ENCODE data around the gene FLYWCH2. TPM values are rescaled to one million over a fixed set of nuclear protein-coding genes. Genes with fewer than 3 reads are reported as not detected.
"Not testable (repeated sequence)": the region's sequence is repeated elsewhere in the genome, so short reads cannot be mapped to it uniquely, and the experiment has no call there.

FLYWCH2 gene
- total RNA-seq, 5 donors from 2014 or later (not counting 1 experiment from before 2014, with no cell fraction given) = 12.1 to 31.4 (median 25.6) TPM

GRCh38 chr16:2905241-2905987 is 22.4 kb downstream of the FLYWCH2 start:
- peak overlapping the region; percentile 41 for H3K27ac ChIP-seq (ENCODE audit: low read length)
- peak; percentile 71 to 79 (median 73) for ATAC-seq (replicated peaks in 1 of 4)
- H3K4me1 Mint-ChIP-seq = peaks cover 19 to 28% (median 23%) of the 10 kb centered on the region in 3 donors
- no peaks in the 10 kb centered on the region for H3K27me3 Mint-ChIP-seq
- WGBS (ENCODE audit: insufficient coverage) = under 1% methylated on average over 44 of the region's 51 CpGs
- H3K27ac Mint-ChIP-seq = peak overlapping the region in 1 of 2 donors; percentile 68
- ChIA-PET CTCF (interaction anchor here in 1 of 2 donors (0.6 to 1.6 kb wide), 5 partner anchors 11 to 197 kb away, joined by 3 to 7 read pairs (median 4); partner anchors contain the start of gene FLYWCH2), POLR2A (no interaction called here)
- no peaks in the 10 kb centered on the region for H3K9me3 Mint-ChIP-seq
- H3K36me3 Mint-ChIP-seq = no peaks in the 10 kb centered on the region
- peaks cover 0 to 33% of the 10 kb centered on the region in 2 experiments for H3K4me1 ChIP-seq (ENCODE audit: control insufficient read depth in 1 of 2, extremely low read depth in 1 of 2, insufficient read depth in 2 of 2, low read length in 2 of 2)
- DNase-seq = peak; percentile 66 to 94 (median 85)
- peak overlapping the region; percentile 87 to 90 for H3K4me3 ChIP-seq (ENCODE audit: control insufficient read depth in 1 of 2, extremely low read depth in 1 of 2, low read length in 1 of 2)
- peaks cover 0 to 2% of the 10 kb centered on the region in 2 experiments for H3K27me3 ChIP-seq (replicated peaks in 1 of 2; ENCODE audit: control insufficient read depth in 2 of 2, extremely low read depth in 1 of 2, insufficient read depth in 2 of 2, low read length in 1 of 2)
- H3K9me3 ChIP-seq = no peaks in the 10 kb centered on the region
- no peaks in the 10 kb centered on the region for H3K36me3 ChIP-seq (ENCODE audit: control insufficient read depth in 2 of 2, extremely low read depth in 1 of 2, insufficient read depth in 1 of 2, low read length in 1 of 2)
- H3K4me3 Mint-ChIP-seq = peak overlapping the region; percentile 87 to 94 (median 92)

GRCh38 chr16:2905988-2906387 is 23.0 kb downstream of the FLYWCH2 start:
- Histone ChIP-seq H3K27me3 (replicated peaks in 1 of 2; ENCODE audit: control insufficient read depth in 2 of 2, extremely low read depth in 1 of 2, insufficient read depth in 2 of 2, low read length in 1 of 2) (peaks cover 0 to 2% of the 10 kb centered on the region in 2 experiments), H3K9me3 (no peaks in the 10 kb centered on the region), H3K27ac (ENCODE audit: low read length) (peak overlapping the region; percentile 32), H3K4me3 (ENCODE audit: control insufficient read depth in 1 of 2, extremely low read depth in 1 of 2, low read length in 1 of 2) (peak overlapping the region in 1 of 2 donors; percentile 20), H3K36me3 (ENCODE audit: control insufficient read depth in 2 of 2, extremely low read depth in 1 of 2, insufficient read depth in 1 of 2, low read length in 1 of 2) (no peaks in the 10 kb centered on the region), H3K4me1 (ENCODE audit: control insufficient read depth in 1 of 2, extremely low read depth in 1 of 2, insufficient read depth in 2 of 2, low read length in 2 of 2) (peaks cover 0 to 34% of the 10 kb centered on the region in 2 experiments)
- Mint-ChIP-seq H3K4me3 (peak overlapping the region; percentile 59 to 94 (median 87)), H3K4me1 (peaks cover 19 to 32% (median 23%) of the 10 kb centered on the region in 3 donors), H3K9me3 (no peaks in the 10 kb centered on the region), H3K27ac (no peak overlapping the region), H3K27me3 (no peaks in the 10 kb centered on the region), H3K36me3 (no peaks in the 10 kb centered on the region)
- ATAC-seq (replicated peaks in 1 of 4) (no peak), DNase-seq (no peak)
- ChIA-PET POLR2A (no interaction called here), CTCF (interaction anchor here in 1 of 2 donors (0.6 to 1.6 kb wide), 4 partner anchors 11 to 196 kb away, joined by 3 to 7 read pairs (median 4); partner anchors contain the start of gene FLYWCH2)
- WGBS (ENCODE audit: insufficient coverage) = 25% methylated on average over 6 of the region's 12 CpGs

GRCh38 chr16:2907084-2907753 is 24.2 kb downstream of the FLYWCH2 start:
- H3K36me3 Mint-ChIP-seq; H3K36me3 ChIP-seq (ENCODE audit: control insufficient read depth in 2 of 2, extremely low read depth in 1 of 2, insufficient read depth in 1 of 2, low read length in 1 of 2); H3K27ac ChIP-seq (ENCODE audit: low read length); H3K9me3 Mint-ChIP-seq; H3K4me3 Mint-ChIP-seq; POLR2A ChIA-PET; H3K4me3 ChIP-seq (ENCODE audit: control insufficient read depth in 1 of 2, extremely low read depth in 1 of 2, low read length in 1 of 2); ATAC-seq (replicated peaks in 1 of 4); H3K27ac Mint-ChIP-seq; H3K9me3 ChIP-seq; H3K27me3 Mint-ChIP-seq; H3K27me3 ChIP-seq (replicated peaks in 1 of 2; ENCODE audit: control insufficient read depth in 2 of 2, extremely low read depth in 1 of 2, insufficient read depth in 2 of 2, low read length in 1 of 2): not testable (repeated sequence)
- CTCF ChIA-PET = interaction anchor here in 1 of 2 donors (1.0 kb wide), 1 partner anchor 24 kb away, joined by 4 read pairs; the partner anchor contains the start of gene FLYWCH2
- DNase-seq = peak in 31 of 35 experiments; percentile 22 to 75 (median 40)
- H3K4me1 Mint-ChIP-seq = peaks cover 26 to 39% (median 28%) of the 10 kb centered on the region in 3 donors
- 20% methylated on average over 8 of the region's 17 CpGs for WGBS (ENCODE audit: insufficient coverage)
- peaks cover 0 to 39% of the 10 kb centered on the region in 2 experiments for H3K4me1 ChIP-seq (ENCODE audit: control insufficient read depth in 1 of 2, extremely low read depth in 1 of 2, insufficient read depth in 2 of 2, low read length in 2 of 2)

- CTCF ChIA-PET = interaction anchor here in 1 of 2 donors (0.7 to 2.8 kb wide), 4 partner anchors 28 to 1520 kb away, joined by 3 to 10 read pairs (median 4); partner anchors contain the start of gene FLYWCH2
- POLR2A ChIA-PET = no interaction called here
- no CpG with 5 or more reads among the region's 5 CpGs for WGBS (ENCODE audit: insufficient coverage)
Measured at GRCh38 chr16:2910441-2910969, 27.5 kb downstream of the FLYWCH2 start.

GRCh38 chr16:2911638-2912329 is 28.8 kb downstream of the FLYWCH2 start, which contains the start of gene FLYWCH1:
Gene FLYWCH1, plus strand, starts transcription at chr16:2911931. Its CDS starts 17,755 bp downstream, at chr16:2929686.
- H3K4me1 ChIP-seq (ENCODE audit: control insufficient read depth in 1 of 2, extremely low read depth in 1 of 2, insufficient read depth in 2 of 2, low read length in 2 of 2) = peaks cover 0 to 25% of the 10 kb centered on the region in 2 experiments
- WGBS (ENCODE audit: insufficient coverage) = under 1% methylated on average over 80 of the region's 85 CpGs
- POLR2A ChIA-PET = interaction anchor here (0.6 to 1.0 kb wide), 3 partner anchors 29 to 776 kb away, joined by 3 to 4 read pairs (median 3); partner anchors contain the start of gene FLYWCH2 (in 1 of the 2)
- H3K36me3 ChIP-seq (ENCODE audit: control insufficient read depth in 2 of 2, extremely low read depth in 1 of 2, insufficient read depth in 1 of 2, low read length in 1 of 2) = peaks cover 10 to 11% of the 10 kb centered on the region in 2 donors
- Mint-ChIP-seq H3K36me3 (peaks cover 3% of the 10 kb centered on the region), H3K27ac (peak within 1 kb of the TSS; percentile 83 to 92), H3K4me1 (peaks cover 17 to 32% (median 23%) of the 10 kb centered on the region in 3 donors), H3K4me3 (peak within 1 kb of the TSS; percentile 90 to 92 (median 90)), H3K27me3 (no peaks in the 10 kb centered on the region), H3K9me3 (no peaks in the 10 kb centered on the region)
- CTCF ChIA-PET = interaction anchor here in 1 of 2 donors (1.0 to 2.8 kb wide), 5 partner anchors 9 to 44 kb away, joined by 3 to 15 read pairs (median 9); partner anchors contain the start of gene FLYWCH2
- H3K27ac ChIP-seq (ENCODE audit: low read length) = peak within 1 kb of the TSS; percentile 55
- ATAC-seq (replicated peaks in 1 of 4) = peak; percentile 95 to 98 (median 98)
- H3K27me3 ChIP-seq (replicated peaks in 1 of 2; ENCODE audit: control insufficient read depth in 2 of 2, extremely low read depth in 1 of 2, insufficient read depth in 2 of 2, low read length in 1 of 2) = peaks cover 0 to 2% of the 10 kb centered on the region in 2 experiments
- H3K9me3 ChIP-seq = no peaks in the 10 kb centered on the region
- peak within 1 kb of the TSS; percentile 69 to 77 for H3K4me3 ChIP-seq (ENCODE audit: control insufficient read depth in 1 of 2, extremely low read depth in 1 of 2, low read length in 1 of 2)
- peak; percentile 95 to 99 (median 98) for DNase-seq

More at GRCh38 chr16:2910441-2910969, 27.5 kb downstream of the FLYWCH2 start:
- Histone ChIP-seq H3K9me3 (no peaks in the 10 kb centered on the region), H3K27me3 (replicated peaks in 1 of 2; ENCODE audit: control insufficient read depth in 2 of 2, extremely low read depth in 1 of 2, insufficient read depth in 2 of 2, low read length in 1 of 2) (peaks cover 0 to 2% of the 10 kb centered on the region in 2 experiments), H3K4me1 (ENCODE audit: control insufficient read depth in 1 of 2, extremely low read depth in 1 of 2, insufficient read depth in 2 of 2, low read length in 2 of 2) (peaks cover 0 to 37% of the 10 kb centered on the region in 2 experiments), H3K36me3 (ENCODE audit: control insufficient read depth in 2 of 2, extremely low read depth in 1 of 2, insufficient read depth in 1 of 2, low read length in 1 of 2) (peaks cover 4 to 8% of the 10 kb centered on the region in 2 donors), H3K4me3 (ENCODE audit: control insufficient read depth in 1 of 2, extremely low read depth in 1 of 2, low read length in 1 of 2) (no peak overlapping the region), H3K27ac (ENCODE audit: low read length) (no peak overlapping the region)
- Mint-ChIP-seq H3K27ac (no peak overlapping the region), H3K27me3 (no peaks in the 10 kb centered on the region), H3K9me3 (no peaks in the 10 kb centered on the region), H3K4me1 (peaks cover 29 to 44% (median 34%) of the 10 kb centered on the region in 3 donors), H3K4me3 (peak overlapping the region; percentile 82 to 90 (median 85)), H3K36me3 (peaks cover 3% of the 10 kb centered on the region)
- DNase-seq (no peak), ATAC-seq (replicated peaks in 1 of 4) (no peak)

All from T-cell (primary cell).